Thoracic aorta (tissue), 2 donors: ENCODE measurements around the gene ZNF516. TPM values are rescaled to one million over a fixed set of nuclear protein-coding genes. Genes with fewer than 3 reads are reported as not detected.

Source experiments
- ATAC-seq: fragments of 150-250 bp; one replicate; pipeline ENCODE4 v1.8.0; 2017; ENCODE audit warnings: low read depth; ENCODE audit not compliant: insufficient number of reproducible peaks, low FRiP score
- DNase-seq: peaks from one replicate; pipeline ENCODE4 v3.0.0-alpha.2; 2020; ENCODE audit warnings: low spot score
- H3K27ac ChIP-seq, 2 donors: fragments of 200-600 bp; sonication (generic); 1 replicate in 1 of 2; 2 replicates in 1 of 2; pipeline ENCODE4 v1.5.1; 2016; ENCODE audit warnings: mild to moderate bottlenecking in 2 of 2, moderate library complexity in 2 of 2
- H3K27me3 ChIP-seq: fragments of 200-600 bp; sonication (generic); replicated peaks from 2 replicates; pipeline ENCODE4 v1.6.0; 2016; ENCODE audit warnings: mild to moderate bottlenecking; ENCODE audit not compliant: insufficient read depth
- H3K36me3 ChIP-seq: fragments of 200-600 bp; sonication (generic); one replicate; pipeline ENCODE4 v1.5.1; 2016
- H3K4me1 ChIP-seq, 2 donors: fragments of 200-600 bp; sonication (generic); 1 replicate in 1 of 2; 2 replicates in 1 of 2; pipeline versions ENCODE4 v1.5.1 to v1.6.0; 2016; ENCODE audit warnings: low read depth in 2 of 2, mild to moderate bottlenecking in 1 of 2; ENCODE audit not compliant: control insufficient read depth in 1 of 2
- H3K4me3 ChIP-seq: fragments of 200-600 bp; sonication (generic); 2 replicates; pipeline ENCODE4 v1.5.1; 2016; ENCODE audit warnings: mild to moderate bottlenecking
- H3K9me3 ChIP-seq: fragments of 200-600 bp; sonication (generic); 2 replicates; pipeline ENCODE4 v1.5.1; 2016
- total RNA-seq, 2 donors: library from RNA; depleted of rRNA; stranded (reverse); fragments of >200 nt; gene quantifications; one replicate each; pipeline versions ENCODE4 v1.1.0 to v1.2.3, GENCODE V29; 2016
- TF ChIP-seq, protein P1 (sequence below): fragments of 200-600 bp; sonication (generic); IDR thresholded peaks from one replicate; pipeline ENCODE4 v1.5.1; 2019; ENCODE audit warnings: antibody characterized with exemption

Gene ZNF516
- total RNA-seq, 2 donors from 2014 or later: 19.5 to 19.8 TPM

DNA sequence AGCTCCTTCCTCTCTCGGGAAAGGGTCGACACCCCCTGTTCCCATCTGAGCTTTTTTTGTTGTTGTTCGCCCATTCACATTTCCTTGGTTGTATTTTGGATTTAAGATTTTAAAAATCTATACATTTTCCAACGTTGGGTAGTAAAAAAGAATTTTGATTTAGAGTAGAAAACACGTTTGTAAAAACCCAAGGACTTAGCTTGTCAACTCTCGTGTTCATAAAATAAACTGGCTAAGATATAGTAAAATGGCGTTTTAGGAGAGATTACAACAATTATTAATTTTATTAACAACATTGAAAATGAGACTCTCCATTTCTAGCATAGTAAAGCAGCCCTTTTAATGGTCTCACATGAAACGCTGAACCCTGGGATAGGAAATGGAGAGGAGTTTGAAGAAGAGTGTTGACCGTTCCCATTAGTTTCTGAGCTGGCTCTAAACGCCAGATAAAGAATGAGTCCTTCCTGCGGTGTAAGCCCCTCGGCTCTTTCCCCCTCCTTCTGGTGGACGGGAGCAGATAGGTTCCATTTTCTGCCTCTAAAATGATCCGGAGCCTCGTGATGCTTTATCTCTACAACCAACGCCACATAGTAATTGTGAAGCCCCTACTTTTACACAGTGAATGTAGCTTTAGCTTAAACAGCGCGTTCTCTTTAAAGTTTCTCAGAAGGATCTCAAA lies 24.0 kb upstream of the ZNF516 start:
- DNase-seq (no peak), ATAC-seq (no peak)
- Histone ChIP-seq H3K27ac (no peak overlapping the region), H3K4me1 (no peaks in the 10 kb centered on the region), H3K4me3 (peak overlapping the region; percentile 39), H3K9me3 (no peaks in the 10 kb centered on the region), H3K36me3 (no peaks in the 10 kb centered on the region), H3K27me3 (no peaks in the 10 kb centered on the region)
- TF ChIP-seq, protein P1, sequence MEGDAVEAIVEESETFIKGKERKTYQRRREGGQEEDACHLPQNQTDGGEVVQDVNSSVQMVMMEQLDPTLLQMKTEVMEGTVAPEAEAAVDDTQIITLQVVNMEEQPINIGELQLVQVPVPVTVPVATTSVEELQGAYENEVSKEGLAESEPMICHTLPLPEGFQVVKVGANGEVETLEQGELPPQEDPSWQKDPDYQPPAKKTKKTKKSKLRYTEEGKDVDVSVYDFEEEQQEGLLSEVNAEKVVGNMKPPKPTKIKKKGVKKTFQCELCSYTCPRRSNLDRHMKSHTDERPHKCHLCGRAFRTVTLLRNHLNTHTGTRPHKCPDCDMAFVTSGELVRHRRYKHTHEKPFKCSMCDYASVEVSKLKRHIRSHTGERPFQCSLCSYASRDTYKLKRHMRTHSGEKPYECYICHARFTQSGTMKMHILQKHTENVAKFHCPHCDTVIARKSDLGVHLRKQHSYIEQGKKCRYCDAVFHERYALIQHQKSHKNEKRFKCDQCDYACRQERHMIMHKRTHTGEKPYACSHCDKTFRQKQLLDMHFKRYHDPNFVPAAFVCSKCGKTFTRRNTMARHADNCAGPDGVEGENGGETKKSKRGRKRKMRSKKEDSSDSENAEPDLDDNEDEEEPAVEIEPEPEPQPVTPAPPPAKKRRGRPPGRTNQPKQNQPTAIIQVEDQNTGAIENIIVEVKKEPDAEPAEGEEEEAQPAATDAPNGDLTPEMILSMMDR: no peak

DNA sequence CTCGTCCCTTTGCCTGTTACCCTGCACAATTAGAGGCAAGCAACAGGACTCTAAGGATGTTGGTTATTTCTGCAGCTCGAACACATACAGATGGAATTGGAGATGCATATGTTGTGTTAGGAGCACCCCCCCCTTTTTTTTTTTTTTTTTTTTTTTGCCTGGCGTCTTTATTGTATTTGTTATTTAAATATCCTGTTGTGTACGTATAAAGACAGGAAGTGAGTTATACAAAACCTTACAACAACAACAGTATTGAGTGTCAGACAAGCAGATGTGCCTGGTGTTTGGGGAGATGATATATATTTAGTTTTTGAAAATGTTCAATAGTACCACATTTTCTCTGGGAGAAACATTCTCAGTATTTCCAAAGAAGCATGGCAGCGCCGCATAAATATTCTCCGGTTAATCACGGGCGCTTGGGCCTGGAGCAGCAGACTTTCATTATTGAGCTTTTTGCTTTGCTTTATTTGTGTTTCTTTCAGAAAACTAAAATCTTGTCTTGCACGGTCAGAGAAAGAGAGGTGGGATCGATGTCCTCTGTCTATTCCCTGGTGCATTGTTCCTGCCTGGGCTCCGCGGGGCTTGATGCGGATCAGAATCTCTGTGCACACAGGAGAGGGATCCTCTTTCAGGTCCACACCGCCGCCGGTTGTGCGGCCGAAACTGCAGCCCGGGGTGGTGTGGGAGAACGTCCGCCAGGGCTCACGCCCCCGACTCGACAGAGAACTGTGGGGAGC lies 23.2 kb upstream of the ZNF516 start:
- Histone ChIP-seq H3K9me3 (no peaks in the 10 kb centered on the region), H3K27me3 (no peaks in the 10 kb centered on the region), H3K27ac (no peak overlapping the region), H3K4me1 (no peaks in the 10 kb centered on the region), H3K36me3 (no peaks in the 10 kb centered on the region), H3K4me3 (peak overlapping the region; percentile 39)
- ATAC-seq: no peak
- TF ChIP-seq, protein P1: no peak
- no peak for DNase-seq

DNA sequence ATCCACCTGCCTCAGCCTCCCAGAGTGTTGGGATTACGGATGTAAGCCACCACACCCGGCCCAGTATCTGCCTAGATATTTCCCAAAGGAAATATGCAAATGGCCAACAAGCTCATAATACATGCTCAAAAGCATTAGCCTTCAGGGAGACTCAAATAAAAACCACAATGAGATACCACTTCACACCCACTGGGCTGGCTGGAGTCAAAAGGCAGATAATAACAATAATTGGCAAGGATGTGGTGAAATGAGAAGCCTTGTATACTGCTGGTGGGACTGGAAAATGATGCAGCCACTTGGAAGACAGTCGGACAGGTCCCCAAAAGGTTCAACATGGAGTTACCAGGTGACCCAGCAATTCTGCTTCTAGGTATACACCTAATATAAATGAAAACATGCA lies 20.5 kb upstream of the ZNF516 start:
- Histone ChIP-seq H3K9me3 (no peaks in the 10 kb centered on the region), H3K4me3 (no peak overlapping the region), H3K4me1 (no peaks in the 10 kb centered on the region), H3K27me3 (no peaks in the 10 kb centered on the region), H3K27ac (no peak overlapping the region), H3K36me3 (no peaks in the 10 kb centered on the region)
- DNase-seq (no peak), ATAC-seq (no peak)
- TF ChIP-seq, protein P1: no peak

DNA sequence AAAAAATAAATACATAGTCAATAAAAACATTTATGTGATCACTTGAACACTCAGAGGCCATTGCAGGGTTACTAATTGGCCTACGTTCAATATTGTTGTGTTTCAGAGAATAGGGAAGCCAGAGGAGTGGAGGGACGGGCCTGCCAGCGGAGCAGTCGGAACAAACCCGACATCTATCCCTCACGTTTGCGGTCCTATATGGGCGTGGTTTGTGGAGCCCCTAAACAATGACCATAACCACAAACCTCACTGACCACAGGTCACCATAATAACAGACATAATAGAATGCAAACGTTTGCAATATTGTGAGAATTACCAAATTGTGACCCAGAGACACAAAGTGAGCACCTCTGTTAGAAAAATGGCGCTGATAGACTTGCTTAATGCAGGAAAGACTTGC lies 19.5 kb upstream of the ZNF516 start:
- TF ChIP-seq, protein P1: no peak
- no peak overlapping the region for H3K27ac ChIP-seq
- H3K4me1 ChIP-seq: no peaks in the 10 kb centered on the region
- ATAC-seq: no peak
- no peak overlapping the region for H3K4me3 ChIP-seq
- DNase-seq: no peak
- no peaks in the 10 kb centered on the region for H3K27me3 ChIP-seq
- no peaks in the 10 kb centered on the region for H3K36me3 ChIP-seq
- H3K9me3 ChIP-seq: no peaks in the 10 kb centered on the region

DNA sequence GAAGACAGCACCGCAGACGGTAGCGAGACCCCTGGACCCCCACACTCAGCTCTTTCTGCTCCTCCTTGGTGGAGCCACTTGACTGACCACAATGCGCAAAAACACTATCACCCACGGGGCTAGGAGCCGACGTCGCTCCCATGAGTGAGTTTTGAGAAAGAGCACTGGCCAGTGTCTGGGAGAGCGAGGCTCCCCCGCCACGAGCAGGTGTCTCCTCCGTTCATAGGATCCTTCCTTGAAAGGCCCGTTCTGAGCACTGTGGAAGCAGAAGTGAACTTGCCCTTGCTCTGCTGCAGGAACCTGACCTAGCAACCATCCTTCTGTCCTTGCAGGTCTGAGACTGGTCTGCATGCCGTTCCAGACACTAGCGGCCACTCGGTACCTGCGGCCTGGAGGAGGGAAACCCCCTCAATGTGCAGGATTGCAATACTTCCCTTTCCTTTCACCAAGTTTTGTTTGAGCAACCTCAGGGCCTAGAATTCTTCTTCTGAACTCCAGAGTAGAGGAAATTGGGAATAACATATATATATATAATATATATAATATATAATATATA lies 12.9 kb upstream of the ZNF516 start:
- no peaks in the 10 kb centered on the region for H3K27me3 ChIP-seq
- DNase-seq (no peak), ATAC-seq (no peak)
- no peaks in the 10 kb centered on the region for H3K4me1 ChIP-seq
- no peak overlapping the region for H3K4me3 ChIP-seq
- H3K27ac ChIP-seq: no peak overlapping the region
- TF ChIP-seq, protein P1: no peak
- H3K36me3 ChIP-seq: no peaks in the 10 kb centered on the region
- no peaks in the 10 kb centered on the region for H3K9me3 ChIP-seq
